Mesenchymal stem cell (in vitro differentiated cells and primary cell): Measurements from ENCODE around the gene CNKSR2.
"Not testable (repeated sequence)": the region's sequence is repeated elsewhere in the genome, so short reads cannot be mapped to it uniquely, and the experiment has no call there.

Source experiments
- DNase-seq: peaks from one replicate; pipeline ENCODE4 v3.0.0-alpha.2; 2013
- H2AFZ ChIP-seq: one replicate; pipeline ENCODE4 v1.6.1; 2013; ENCODE audit warnings: low read depth, mild to moderate bottlenecking, control low read depth, inconsistent platforms, low read length, moderate library complexity
- H2AK5ac ChIP-seq: 2 replicates; pipeline ENCODE4 v1.6.1; 2013; ENCODE audit warnings: low read length, moderate library complexity, mild to moderate bottlenecking, inconsistent platforms; ENCODE audit not compliant: severe bottlenecking
- H2BK120ac ChIP-seq: one replicate; pipeline ENCODE4 v1.6.1; 2013; ENCODE audit warnings: low read depth, mild to moderate bottlenecking, inconsistent platforms, low read length, moderate library complexity
- H2BK12ac ChIP-seq, 2 experiments: one replicate each; pipeline ENCODE4 v1.6.1; 2013; ENCODE audit warnings: inconsistent platforms in 2 of 2, low read length in 2 of 2, mild to moderate bottlenecking in 2 of 2, moderate library complexity in 2 of 2, control low read depth in 1 of 2
- H2BK15ac ChIP-seq: one replicate; pipeline ENCODE4 v1.6.1; 2013; ENCODE audit warnings: mild to moderate bottlenecking, low read depth, inconsistent platforms; ENCODE audit not compliant: poor library complexity, severe bottlenecking
- H2BK5ac ChIP-seq: 2 replicates; pipeline ENCODE4 v1.6.1; 2013; ENCODE audit warnings: low read depth, mild to moderate bottlenecking, low read length, control low read depth, inconsistent platforms; ENCODE audit not compliant: poor library complexity, severe bottlenecking
- H3K14ac ChIP-seq, 2 experiments: one replicate each; pipeline ENCODE4 v1.6.1; 2013; ENCODE audit warnings: inconsistent platforms in 2 of 2, low read length in 2 of 2, control low read depth in 1 of 2, mild to moderate bottlenecking in 1 of 2, moderate library complexity in 1 of 2
- H3K18ac ChIP-seq, 2 experiments: one replicate each; pipeline ENCODE4 v1.6.1; 2013; ENCODE audit warnings: inconsistent platforms in 2 of 2, low read length in 2 of 2, control low read depth in 1 of 2, low read depth in 1 of 2, mild to moderate bottlenecking in 1 of 2
- H3K23ac ChIP-seq, 2 experiments: one replicate each; pipeline ENCODE4 v1.6.1; 2013; ENCODE audit warnings: inconsistent platforms in 2 of 2, low read length in 2 of 2, mild to moderate bottlenecking in 2 of 2, moderate library complexity in 2 of 2, control low read depth in 1 of 2
- H3K27ac ChIP-seq: 2 replicates; pipeline ENCODE4 v1.5.1; 2013; ENCODE audit warnings: mild to moderate bottlenecking, moderate library complexity, low read length, control low read depth, inconsistent platforms; ENCODE audit not compliant: poor library complexity, severe bottlenecking
- H3K27me3 ChIP-seq, 2 experiments: 2 replicates each; pipeline versions ENCODE4 v1.6.1 to v1.7.0; 2013; ENCODE audit warnings: low read length in 2 of 2, mild to moderate bottlenecking in 2 of 2, moderate library complexity in 2 of 2, control low read depth in 1 of 2, inconsistent platforms in 1 of 2; ENCODE audit not compliant: control insufficient read depth in 1 of 2, insufficient read depth in 1 of 2
- H3K36me3 ChIP-seq, 2 experiments: 2 replicates each; pipeline versions ENCODE4 v1.6.1 to v1.7.0; 2013; ENCODE audit warnings: low read length in 2 of 2, control low read depth in 1 of 2, inconsistent platforms in 1 of 2, low read depth in 1 of 2, mild to moderate bottlenecking in 1 of 2; ENCODE audit not compliant: insufficient read depth in 2 of 2, control insufficient read depth in 1 of 2
- H3K4ac ChIP-seq, 2 experiments: one replicate each; pipeline ENCODE4 v1.6.1; 2013; ENCODE audit warnings: inconsistent platforms in 2 of 2, low read length in 2 of 2, mild to moderate bottlenecking in 2 of 2, moderate library complexity in 2 of 2, control low read depth in 1 of 2, low read depth in 1 of 2
- H3K4me1 ChIP-seq: 2 replicates; pipeline ENCODE4 v1.6.1; 2013; ENCODE audit warnings: low read depth, low read length, control low read depth; ENCODE audit not compliant: control insufficient read depth, insufficient read depth
- H3K4me2 ChIP-seq: 2 replicates; pipeline ENCODE4 v1.6.1; 2013; ENCODE audit warnings: low read length, mild to moderate bottlenecking, inconsistent platforms; ENCODE audit not compliant: poor library complexity, severe bottlenecking
- H3K4me3 ChIP-seq, 2 experiments: 2 replicates each; pipeline versions ENCODE4 v1.5.1 to v1.7.0; 2013; ENCODE audit warnings: low read length in 2 of 2, mild to moderate bottlenecking in 2 of 2, control low read depth in 1 of 2, low read depth in 1 of 2; ENCODE audit not compliant: insufficient read depth in 1 of 2
- H3K79me1 ChIP-seq: replicated peaks from 2 replicates; pipeline ENCODE4 v1.6.1; 2013; ENCODE audit warnings: mild to moderate bottlenecking, control low read depth, low read length, inconsistent platforms; ENCODE audit not compliant: poor library complexity, severe bottlenecking
- H3K9ac ChIP-seq: 2 replicates; pipeline ENCODE4 v1.7.0; 2013; ENCODE audit warnings: mild to moderate bottlenecking, low read length, moderate library complexity
- H3K9me3 ChIP-seq: 2 replicates; pipeline ENCODE4 v1.7.0; 2013; ENCODE audit warnings: mild to moderate bottlenecking, low read length; ENCODE audit not compliant: control insufficient read depth
- H4K8ac ChIP-seq: one replicate; pipeline ENCODE4 v1.6.1; 2013; ENCODE audit warnings: inconsistent platforms, mild to moderate bottlenecking, low read length, moderate library complexity
- H4K91ac ChIP-seq: one replicate; pipeline ENCODE4 v1.6.1; 2013; ENCODE audit warnings: mild to moderate bottlenecking, low read length, inconsistent platforms
- WGBS: methylation state at CpG from one replicate; pipeline ENCODE4 v1.1.7; 2013; ENCODE audit warnings: mixed read lengths; 5-methylcytosine and 5-hydroxymethylcytosine counted together

The CNKSR2 gene

DNA sequence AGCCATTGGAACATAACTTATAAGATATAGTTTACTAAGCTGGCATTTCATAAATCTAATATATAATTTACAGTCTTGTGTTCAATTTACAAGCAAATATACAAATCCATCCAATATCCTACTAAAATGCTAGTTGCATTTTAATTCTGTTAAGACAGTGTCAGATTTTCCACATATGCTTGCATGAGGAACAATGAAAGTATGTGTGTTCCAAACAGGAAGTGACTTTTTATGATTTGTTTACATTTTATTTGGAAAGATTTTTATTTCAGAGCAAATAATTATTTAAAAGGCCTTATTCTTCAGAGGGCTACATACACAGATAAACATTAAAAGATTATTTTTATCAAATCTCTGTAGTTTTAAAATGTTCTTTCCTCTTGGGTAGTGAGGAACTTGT lies 153.9 kb downstream of the CNKSR2 start:
- Histone ChIP-seq H3K9ac (no peak overlapping the region), H3K9me3 (no peaks in the 10 kb centered on the region), H3K79me1 (no peaks in the 10 kb centered on the region), H4K91ac (no peak overlapping the region), H3K27ac (no peak overlapping the region), H3K27me3 (no peaks in the 10 kb centered on the region), H2BK5ac (no peak overlapping the region), H2BK15ac (no peak overlapping the region), H3K23ac (no peak overlapping the region), H2BK12ac (no peak overlapping the region), H3K14ac (no peak overlapping the region), H2BK120ac (no peak overlapping the region), H3K4me3 (no peak overlapping the region), H3K4ac (no peak overlapping the region), H3K4me1 (no peaks in the 10 kb centered on the region), H4K8ac (no peak overlapping the region), H3K4me2 (no peak overlapping the region), H3K36me3 (no peaks in the 10 kb centered on the region), H2AFZ (no peak overlapping the region), H2AK5ac (no peak overlapping the region), H3K18ac (no peak overlapping the region)
- peak; percentile 24 for DNase-seq

DNA sequence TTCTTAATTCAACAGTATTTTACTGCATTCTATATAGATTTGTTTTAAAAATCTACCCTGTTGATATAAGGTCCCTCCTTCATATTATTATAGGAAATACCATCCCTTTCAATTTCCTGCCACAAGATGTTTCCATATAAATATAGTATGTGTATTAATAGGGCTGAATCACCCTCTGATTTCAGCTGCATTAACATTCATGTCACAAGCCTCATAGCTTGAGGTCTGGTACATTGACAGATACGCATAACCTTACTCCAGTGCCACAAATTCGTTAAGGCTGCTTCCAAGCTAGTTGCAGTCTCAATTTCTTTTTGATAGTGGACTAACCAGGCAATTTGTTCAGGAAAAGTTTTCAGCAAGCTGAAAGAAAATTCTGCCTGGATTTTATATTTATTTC lies 155.6 kb downstream of the CNKSR2 start:
- Histone ChIP-seq H3K14ac (no peak overlapping the region), H2BK15ac (no peak overlapping the region), H2AK5ac (no peak overlapping the region), H3K4me1 (no peaks in the 10 kb centered on the region), H3K4me3 (no peak overlapping the region), H3K18ac (no peak overlapping the region), H3K9me3 (peaks cover under 1% of the 10 kb centered on the region), H3K27me3 (no peaks in the 10 kb centered on the region), H2BK12ac (no peak overlapping the region), H3K27ac (no peak overlapping the region), H3K79me1 (no peaks in the 10 kb centered on the region), H2BK120ac (no peak overlapping the region), H3K23ac (no peak overlapping the region), H3K9ac (no peak overlapping the region), H3K4me2 (no peak overlapping the region), H2AFZ (no peak overlapping the region), H3K4ac (no peak overlapping the region), H4K8ac (no peak overlapping the region), H3K36me3 (no peaks in the 10 kb centered on the region), H2BK5ac (no peak overlapping the region), H4K91ac (no peak overlapping the region)
- no CpG with 5 or more reads among the region's 2 CpGs for WGBS
- DNase-seq: no peak

DNA sequence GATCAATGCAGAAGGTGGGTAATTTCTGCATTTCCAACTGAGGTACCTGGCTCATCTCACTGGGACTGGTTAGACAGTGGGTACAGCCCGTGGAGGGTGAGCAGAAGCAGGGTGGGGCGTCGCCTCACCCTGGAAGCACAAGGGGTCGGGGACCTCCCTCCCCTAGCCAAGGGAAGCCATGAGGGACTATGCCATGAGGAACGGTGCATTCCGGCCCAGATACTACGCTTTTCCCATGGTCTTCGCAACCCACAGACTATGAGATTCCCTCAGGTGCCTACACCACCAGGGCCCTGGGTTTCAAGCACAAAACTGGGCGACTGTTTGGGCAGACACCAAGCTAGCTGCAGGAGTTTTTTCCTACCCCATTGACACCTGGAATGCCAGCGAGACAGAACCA lies 170.4 kb downstream of the CNKSR2 start:
- H2BK12ac ChIP-seq, H3K23ac ChIP-seq, H4K91ac ChIP-seq, H3K14ac ChIP-seq, H2AK5ac ChIP-seq, H2BK120ac ChIP-seq, H2AFZ ChIP-seq, H3K27ac ChIP-seq, H3K18ac ChIP-seq, H3K9ac ChIP-seq, H3K4me2 ChIP-seq, H3K4ac ChIP-seq, H3K36me3 ChIP-seq, H3K9me3 ChIP-seq, H3K79me1 ChIP-seq, H2BK5ac ChIP-seq, DNase-seq, H3K4me1 ChIP-seq, H4K8ac ChIP-seq, H3K4me3 ChIP-seq, H3K27me3 ChIP-seq, H2BK15ac ChIP-seq: not testable (repeated sequence)
- WGBS: 94% methylated on average over 10 of the region's 10 CpGs

DNA sequence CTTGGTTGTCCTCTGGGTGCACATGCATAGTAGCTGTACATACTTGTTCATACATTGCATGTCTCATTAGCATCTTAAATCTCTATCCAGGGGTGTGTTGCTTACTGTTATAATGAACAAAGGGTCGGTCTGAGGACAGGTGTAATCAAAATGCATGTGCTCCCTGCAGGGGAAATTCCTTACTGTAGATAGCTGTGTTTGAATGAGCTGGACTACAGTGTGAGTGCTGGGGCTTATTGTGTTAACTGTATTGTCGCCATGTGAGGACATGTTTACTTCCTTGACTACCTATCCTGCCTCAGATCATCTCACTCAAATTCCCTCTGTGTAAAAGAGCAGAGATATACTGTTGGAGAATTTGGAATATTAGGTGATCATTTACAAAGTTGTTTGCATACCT lies 185.2 kb downstream of the CNKSR2 start:
- no peaks in the 10 kb centered on the region for H3K9me3 ChIP-seq
- no peak for DNase-seq
- H2AFZ ChIP-seq: no peak overlapping the region
- H3K4me1 ChIP-seq: no peaks in the 10 kb centered on the region
- H3K14ac ChIP-seq: no peak overlapping the region
- H3K23ac ChIP-seq: no peak overlapping the region
- H2BK120ac ChIP-seq: no peak overlapping the region
- no peak overlapping the region for H3K4me2 ChIP-seq
- H3K79me1 ChIP-seq: no peaks in the 10 kb centered on the region
- no peak overlapping the region for H4K91ac ChIP-seq
- no peak overlapping the region for H4K8ac ChIP-seq
- no peaks in the 10 kb centered on the region for H3K36me3 ChIP-seq
- no peak overlapping the region for H2BK5ac ChIP-seq
- no peak overlapping the region for H3K9ac ChIP-seq
- H3K18ac ChIP-seq: no peak overlapping the region
- H2BK12ac ChIP-seq: no peak overlapping the region
- H2BK15ac ChIP-seq: no peak overlapping the region
- H3K27me3 ChIP-seq: no peaks in the 10 kb centered on the region
- 86% methylated on average over 1 of the region's 2 CpGs for WGBS
- no peak overlapping the region for H3K4me3 ChIP-seq
- H3K4ac ChIP-seq: no peak overlapping the region
- no peak overlapping the region for H2AK5ac ChIP-seq
- H3K27ac ChIP-seq: no peak overlapping the region
